ENCODE results near the gene DUSP2.

DNA sequence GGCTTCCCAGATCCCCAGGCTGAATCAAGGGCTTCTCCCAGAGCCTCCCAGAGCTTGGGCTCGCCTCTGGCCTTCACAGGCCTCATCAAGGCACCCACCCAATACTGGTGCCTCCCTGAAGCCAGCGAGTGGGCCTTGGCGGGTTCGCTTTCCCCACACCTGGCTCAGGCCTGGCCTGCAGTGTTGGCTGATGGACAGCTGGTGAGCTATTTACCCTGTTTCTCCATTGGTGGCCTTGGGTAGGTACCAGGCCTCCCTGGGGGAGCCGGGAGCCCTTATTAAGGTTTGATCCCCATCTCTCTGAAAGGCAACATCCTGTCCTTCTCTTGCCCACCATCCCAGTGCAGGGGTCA, 18.2 kb upstream of the DUSP2 start:
- TF ChIP-seq, protein P1, sequence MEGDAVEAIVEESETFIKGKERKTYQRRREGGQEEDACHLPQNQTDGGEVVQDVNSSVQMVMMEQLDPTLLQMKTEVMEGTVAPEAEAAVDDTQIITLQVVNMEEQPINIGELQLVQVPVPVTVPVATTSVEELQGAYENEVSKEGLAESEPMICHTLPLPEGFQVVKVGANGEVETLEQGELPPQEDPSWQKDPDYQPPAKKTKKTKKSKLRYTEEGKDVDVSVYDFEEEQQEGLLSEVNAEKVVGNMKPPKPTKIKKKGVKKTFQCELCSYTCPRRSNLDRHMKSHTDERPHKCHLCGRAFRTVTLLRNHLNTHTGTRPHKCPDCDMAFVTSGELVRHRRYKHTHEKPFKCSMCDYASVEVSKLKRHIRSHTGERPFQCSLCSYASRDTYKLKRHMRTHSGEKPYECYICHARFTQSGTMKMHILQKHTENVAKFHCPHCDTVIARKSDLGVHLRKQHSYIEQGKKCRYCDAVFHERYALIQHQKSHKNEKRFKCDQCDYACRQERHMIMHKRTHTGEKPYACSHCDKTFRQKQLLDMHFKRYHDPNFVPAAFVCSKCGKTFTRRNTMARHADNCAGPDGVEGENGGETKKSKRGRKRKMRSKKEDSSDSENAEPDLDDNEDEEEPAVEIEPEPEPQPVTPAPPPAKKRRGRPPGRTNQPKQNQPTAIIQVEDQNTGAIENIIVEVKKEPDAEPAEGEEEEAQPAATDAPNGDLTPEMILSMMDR (IDR thresholded peaks at IDR 0.05), result no peak
- TF ChIP-seq POLR2A (IDR thresholded peaks at IDR 0.05), result no peak
- TF ChIP-seq POLR2AphosphoS5 (IDR thresholded peaks at IDR 0.05), result no peak
